GM18505 (cell line): ENCODE measurements around the gene CCDC106.
A peak's percentile ranks its signal among the peaks of the same experiment; 100 is the strongest.

Experiments used
- ATAC-seq: cut with Tn5 transposase; IDR thresholded peaks from one replicate; pipeline ENCODE4 v1.9.1; 2021; ENCODE audit not compliant: unreplicated experiment
- POLR2A ChIP-seq: IDR thresholded peaks from 4 replicates; pipeline ENCODE4 v1.6.1; 2011; ENCODE audit warnings: borderline replicate concordance; ENCODE audit not compliant: insufficient read depth, insufficient read length; ENCODE audit errors: extremely low read depth

The CCDC106 gene

GRCh38 chr19:55620410-55621204, 27.4 kb upstream of the CCDC106 start:
- no peak for TF ChIP-seq POLR2A
- ATAC-seq, result no peak

- no peak for TF ChIP-seq POLR2A
- no peak for ATAC-seq
These were observed 26.8 kb upstream of the CCDC106 start for GRCh38 chr19:55621205-55621672.

GRCh38 chr19:55621673-55622231, 26.3 kb upstream of the CCDC106 start:
- no peak for ATAC-seq
- no peak for TF ChIP-seq POLR2A

GRCh38 chr19:55622242-55622969, 25.6 kb upstream of the CCDC106 start:
- TF ChIP-seq POLR2A, result no peak
- no peak for ATAC-seq

GRCh38 chr19:55623130-55623529, 24.9 kb upstream of the CCDC106 start:
- ATAC-seq, result no peak
- no peak for TF ChIP-seq POLR2A

- ATAC-seq, result no peak
- no peak for TF ChIP-seq POLR2A
These were observed 24.5 kb upstream of the CCDC106 start for GRCh38 chr19:55623561-55623960.

- peak; percentile 83 for TF ChIP-seq POLR2A
- ATAC-seq, result peak; percentile 71
These were observed 23.7 kb upstream of the CCDC106 start, which contains the start of gene ZNF784 for GRCh38 chr19:55624109-55625003. Gene ZNF784, minus strand, starts transcription at chr19:55624566. Its CDS starts 5 bp downstream, at chr19:55624561.

GRCh38 chr19:55625004-55625326, 23.0 kb upstream of the CCDC106 start:
- TF ChIP-seq POLR2A, result no peak
- ATAC-seq, result no peak

GRCh38 chr19:55626350-55626749, 21.7 kb upstream of the CCDC106 start:
- TF ChIP-seq POLR2A, result no peak
- ATAC-seq, result no peak

GRCh38 chr19:55632463-55632834, 15.6 kb upstream of the CCDC106 start:
- no peak for TF ChIP-seq POLR2A

GRCh38 chr19:55633861-55634260, 14.2 kb upstream of the CCDC106 start:
- no peak for TF ChIP-seq POLR2A
- ATAC-seq, result no peak

More at GRCh38 chr19:55632463-55632834, 15.6 kb upstream of the CCDC106 start:
- no peak for ATAC-seq

- ATAC-seq, result no peak
These were observed 12.7 kb upstream of the CCDC106 start for GRCh38 chr19:55635334-55635717.

More at GRCh38 chr19:55635334-55635717, 12.7 kb upstream of the CCDC106 start:
- TF ChIP-seq POLR2A, result no peak
